Parathyroid adenoma (tissue), 2 donors: ENCODE measurements around the gene MRRF.
A peak's percentile ranks its signal among the peaks of the same experiment; 100 is the strongest.

Source experiments
- H2AFZ ChIP-seq: fragments of 300-600 bp; sonication (generic); one replicate; pipeline ENCODE4 v1.7.0; 2017; ENCODE audit warnings: antibody characterized with exemption, mild to moderate bottlenecking
- H3K27ac ChIP-seq: fragments of 300-600 bp; sonication (generic); one replicate; pipeline ENCODE4 v1.7.0; 2017
- H3K27me3 ChIP-seq: fragments of 300-600 bp; sonication (generic); one replicate; pipeline ENCODE4 v1.7.0; 2017; ENCODE audit warnings: low read length; ENCODE audit not compliant: control insufficient read depth, insufficient read depth
- H3K36me3 ChIP-seq: fragments of 300-600 bp; sonication (generic); one replicate; pipeline ENCODE4 v1.7.0; 2017; ENCODE audit warnings: low read length; ENCODE audit not compliant: control insufficient read depth, insufficient read depth
- H3K4me1 ChIP-seq: fragments of 300-600 bp; sonication (generic); one replicate; pipeline ENCODE4 v1.7.0; 2017; ENCODE audit warnings: control low read depth
- H3K4me2 ChIP-seq: fragments of 300-600 bp; sonication (generic); one replicate; pipeline ENCODE4 v1.7.0; 2017; ENCODE audit warnings: low read length
- H3K4me3 ChIP-seq: fragments of 300-600 bp; sonication (generic); one replicate; pipeline ENCODE4 v1.7.0; 2017; ENCODE audit warnings: low read depth, low read length
- H3K79me2 ChIP-seq: fragments of 300-600 bp; sonication (generic); one replicate; pipeline ENCODE4 v1.7.0; 2017; ENCODE audit warnings: control low read depth
- H3K9ac ChIP-seq: fragments of 300-600 bp; sonication (generic); one replicate; pipeline ENCODE4 v1.7.0; 2017; ENCODE audit warnings: mild to moderate bottlenecking
- H3K9me3 ChIP-seq: fragments of 300-600 bp; sonication (generic); one replicate; pipeline ENCODE4 v1.7.0; 2017; ENCODE audit warnings: low read length; ENCODE audit not compliant: control insufficient read depth
- CTCF ChIP-seq: fragments of 300-600 bp; sonication (generic); IDR thresholded peaks from one replicate; pipeline ENCODE4 v1.7.0; 2017; ENCODE audit warnings: antibody characterized with exemption, mild to moderate bottlenecking
- donor health status: primary hyperparathyroidism.

Gene MRRF

GRCh38 chr9:122339579-122339978, 74.9 kb downstream of the MRRF start:
- H3K79me2 ChIP-seq = no peaks in the 10 kb centered on the region
- no peak overlapping the region for H3K9ac ChIP-seq
- H3K4me2 ChIP-seq = no peak overlapping the region
- H3K4me1 ChIP-seq = no peaks in the 10 kb centered on the region
- no peak overlapping the region for H3K27ac ChIP-seq
- no peak overlapping the region for H3K4me3 ChIP-seq
- no peaks in the 10 kb centered on the region for H3K36me3 ChIP-seq
- no peak overlapping the region for H2AFZ ChIP-seq
- H3K27me3 ChIP-seq = no peaks in the 10 kb centered on the region
- TF ChIP-seq CTCF = no peak
- H3K9me3 ChIP-seq = no peaks in the 10 kb centered on the region

DNA sequence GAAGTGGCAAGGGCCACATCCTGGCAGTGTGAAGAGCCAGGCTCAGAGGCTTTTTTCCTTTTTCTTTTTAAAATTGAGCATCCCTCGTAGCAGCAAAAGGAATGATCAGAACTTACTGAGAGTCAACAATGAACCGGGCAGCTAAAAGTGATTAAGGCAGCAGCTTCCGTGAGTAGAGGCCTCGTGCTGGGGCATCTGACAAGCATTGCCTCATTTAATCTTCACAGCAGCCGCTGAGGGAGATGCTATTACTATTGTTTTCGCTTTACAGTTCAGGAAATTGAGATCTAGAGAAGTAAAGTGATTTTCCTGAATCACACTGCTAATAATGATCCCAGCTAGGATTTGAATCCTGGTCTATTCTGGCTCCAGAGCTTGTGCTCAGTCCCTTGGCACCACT, 75.5 kb downstream of the MRRF start:
- H3K4me3 ChIP-seq = no peak overlapping the region
- H3K4me1 ChIP-seq = no peaks in the 10 kb centered on the region
- H3K36me3 ChIP-seq = no peaks in the 10 kb centered on the region
- no peak overlapping the region for H3K9ac ChIP-seq
- no peak overlapping the region for H3K27ac ChIP-seq
- no peak overlapping the region for H3K4me2 ChIP-seq
- no peak overlapping the region for H2AFZ ChIP-seq
- no peak for TF ChIP-seq CTCF
- no peaks in the 10 kb centered on the region for H3K27me3 ChIP-seq
- no peaks in the 10 kb centered on the region for H3K79me2 ChIP-seq
- no peaks in the 10 kb centered on the region for H3K9me3 ChIP-seq

DNA sequence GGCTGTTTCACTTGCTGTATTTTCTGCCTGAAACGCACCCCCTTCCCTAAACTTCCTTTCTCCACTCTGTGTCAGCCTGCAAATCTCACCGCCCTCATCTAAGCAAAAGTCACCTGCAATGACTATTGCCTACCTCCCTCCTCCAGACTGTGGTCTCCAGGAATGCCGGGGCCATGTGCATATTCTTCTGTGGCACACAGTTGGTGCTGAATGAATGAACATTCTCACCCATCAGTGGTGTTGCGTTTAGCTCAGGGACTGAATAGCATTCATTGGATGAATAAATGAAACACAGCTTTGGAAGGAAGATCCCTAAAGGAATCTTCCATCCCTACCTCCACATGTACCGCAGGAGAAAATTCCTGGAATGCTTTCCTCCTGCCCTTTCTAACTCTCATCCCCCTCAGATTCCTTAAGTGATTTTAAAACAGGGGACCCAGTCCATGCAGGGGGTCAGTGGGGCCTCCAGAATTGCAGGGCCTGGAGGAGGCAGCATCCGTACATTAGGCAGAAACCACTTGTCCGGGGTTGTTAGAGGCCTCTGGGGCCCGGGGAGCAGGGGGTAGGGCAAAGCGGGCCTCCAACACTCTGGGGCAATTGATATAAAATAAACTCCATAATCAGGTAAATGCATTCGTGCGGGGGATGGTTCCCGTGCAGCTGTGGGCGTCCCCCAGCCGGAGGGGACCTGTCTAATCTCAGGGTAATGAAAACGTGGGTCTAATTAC, 77.8 kb downstream of the MRRF start:
- Histone ChIP-seq H3K9me3 (no peaks in the 10 kb centered on the region), H3K4me1 (peaks cover 2% of the 10 kb centered on the region)

DNA sequence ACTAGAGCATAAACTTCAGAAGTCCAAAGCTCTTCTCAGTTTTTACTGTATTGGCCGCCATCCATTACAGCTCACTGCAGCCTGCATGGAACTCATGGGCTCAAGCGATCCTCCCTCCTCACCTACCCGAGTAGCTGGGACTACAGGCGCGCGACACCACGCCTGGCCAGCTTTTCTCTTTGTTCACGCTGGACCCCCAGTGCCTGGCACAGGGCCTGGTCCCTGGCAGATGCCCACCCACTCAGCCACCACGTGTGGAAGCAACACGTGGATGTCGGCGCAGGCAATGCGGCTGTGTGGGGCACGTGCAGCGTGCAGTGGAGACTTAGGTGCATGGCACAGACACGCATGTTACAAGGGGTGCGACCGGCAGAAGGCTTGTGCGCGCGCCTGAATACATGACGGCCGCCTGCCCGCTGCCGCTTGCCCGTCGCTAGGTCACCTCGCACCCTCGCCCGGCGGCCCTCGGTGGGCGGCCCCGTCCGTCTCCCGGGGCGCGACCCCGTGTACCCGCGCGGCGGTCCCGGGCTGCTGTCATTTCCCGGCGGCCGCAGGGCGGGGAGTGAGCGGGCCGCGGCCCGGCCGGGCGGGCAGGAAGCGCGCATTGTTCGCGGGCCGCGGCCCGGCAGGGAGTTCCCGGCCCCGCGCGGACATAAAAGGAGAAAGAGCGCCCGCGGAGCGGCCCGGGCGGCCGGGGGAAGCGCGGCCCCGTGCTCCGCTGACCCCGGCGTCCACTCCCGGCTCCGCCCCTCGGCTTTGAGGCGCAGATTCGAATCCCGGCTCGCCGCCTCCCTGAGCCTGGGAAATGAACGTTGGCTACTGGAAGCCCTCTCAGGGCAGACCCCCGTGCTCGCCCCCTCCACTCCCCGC, 82.0 kb downstream of the MRRF start:
- H3K4me2 ChIP-seq = peak overlapping the region; percentile 84
- peak overlapping the region; percentile 72 for H2AFZ ChIP-seq
- no peaks in the 10 kb centered on the region for H3K27me3 ChIP-seq
- H3K36me3 ChIP-seq = no peaks in the 10 kb centered on the region
- no peak overlapping the region for H3K9ac ChIP-seq
- TF ChIP-seq CTCF = no peak
- peak overlapping the region; percentile 58 for H3K27ac ChIP-seq
- no peaks in the 10 kb centered on the region for H3K9me3 ChIP-seq
- H3K4me3 ChIP-seq = peak overlapping the region; percentile 55
- no peaks in the 10 kb centered on the region for H3K79me2 ChIP-seq
- H3K4me1 ChIP-seq = peaks cover 3% of the 10 kb centered on the region

More for the DNA sequence above, 77.8 kb downstream of the MRRF start:
- Histone ChIP-seq H3K9ac (no peak overlapping the region), H3K27me3 (no peaks in the 10 kb centered on the region), H3K27ac (no peak overlapping the region), H3K4me3 (no peak overlapping the region), H2AFZ (no peak overlapping the region), H3K36me3 (no peaks in the 10 kb centered on the region), H3K4me2 (no peak overlapping the region), H3K79me2 (no peaks in the 10 kb centered on the region)
- no peak for TF ChIP-seq CTCF
